GM23248 (cell line): ENCODE data around the gene ZNF385B.

Experiments
- EZH2 ChIP-seq: fragments of 200-600 bp; sonication (generic); IDR thresholded peaks from 2 replicates; pipeline ENCODE4 v1.6.1; 2018; ENCODE audit warnings: antibody characterized with exemption, mild to moderate bottlenecking; ENCODE audit not compliant: insufficient read depth, poor library complexity, severe bottlenecking
- EZH2phosphoT487 ChIP-seq: fragments of 200-600 bp; sonication (generic); IDR thresholded peaks from 2 replicates; pipeline ENCODE4 v1.6.1; 2018; ENCODE audit warnings: antibody characterized with exemption, moderate library complexity, mild to moderate bottlenecking, low read depth; ENCODE audit not compliant: insufficient read depth

DNA sequence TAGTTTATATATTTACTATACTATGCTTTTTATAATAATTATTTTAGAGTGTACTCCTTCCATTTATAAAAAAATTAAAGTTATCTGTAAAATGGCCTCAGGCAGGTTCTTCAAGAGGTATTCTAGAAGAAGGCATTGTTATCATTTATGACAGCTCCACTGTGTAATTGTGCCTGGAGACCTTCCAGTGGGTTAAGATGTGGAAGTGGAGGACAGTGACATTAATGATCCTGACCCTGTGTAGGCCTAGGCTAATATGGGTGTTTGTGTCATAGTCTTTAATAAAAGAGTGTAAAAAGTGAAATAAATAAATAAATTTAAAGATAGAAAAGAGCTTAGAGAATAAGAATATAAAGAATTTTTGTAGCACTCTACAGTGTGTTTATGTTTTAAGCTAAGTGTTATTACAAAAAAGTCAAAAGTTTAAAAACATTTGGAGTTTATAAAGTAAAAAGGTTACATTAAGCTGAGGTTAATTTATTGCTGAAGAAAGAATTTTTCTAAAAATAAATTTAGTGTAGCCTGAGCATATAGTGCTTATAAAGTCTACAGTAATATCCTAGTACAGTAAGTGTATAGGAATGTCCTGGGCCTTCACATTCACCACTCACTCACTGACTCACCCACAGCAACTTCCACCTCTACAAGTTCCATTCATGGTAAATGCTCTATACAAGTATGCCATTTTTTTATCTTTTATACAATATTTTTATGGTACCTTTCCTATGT, 406.8 kb downstream of the ZNF385B start:
- TF ChIP-seq EZH2 = no peak
- TF ChIP-seq EZH2phosphoT487 = no peak
